SKM-1 (cell line): ENCODE data around the gene MTCL1.

Experiments
- DNase-seq: peaks from one replicate; lab custom pipeline; 2025; ENCODE audit not compliant: unreplicated experiment; lab: John Stamatoyannopoulos, UW

Gene MTCL1

GRCh38 chr18:8854962-8855361 is 149.6 kb downstream of the MTCL1 start:
- DNase-seq = no peak

DNA sequence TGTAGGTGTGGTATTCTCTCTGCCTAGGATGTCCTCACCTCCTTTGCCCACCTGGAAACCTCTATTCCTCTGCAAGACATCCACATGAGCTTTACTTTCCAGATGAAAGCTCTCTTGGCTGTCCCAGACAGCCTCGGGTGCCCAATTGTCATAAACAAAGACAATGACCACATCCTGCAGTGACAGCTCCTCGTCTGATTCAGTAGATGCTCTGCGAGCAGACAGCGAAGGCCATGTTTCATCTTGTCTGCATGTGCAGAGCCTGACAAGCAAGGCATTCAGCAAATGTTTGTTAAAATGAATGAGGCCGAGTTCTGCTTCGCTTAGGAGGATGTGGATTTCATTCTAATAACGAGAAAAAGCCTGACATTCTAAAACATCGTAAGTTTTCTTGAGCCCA is 150.9 kb downstream of the MTCL1 start:
- DNase-seq = no peak

DNA sequence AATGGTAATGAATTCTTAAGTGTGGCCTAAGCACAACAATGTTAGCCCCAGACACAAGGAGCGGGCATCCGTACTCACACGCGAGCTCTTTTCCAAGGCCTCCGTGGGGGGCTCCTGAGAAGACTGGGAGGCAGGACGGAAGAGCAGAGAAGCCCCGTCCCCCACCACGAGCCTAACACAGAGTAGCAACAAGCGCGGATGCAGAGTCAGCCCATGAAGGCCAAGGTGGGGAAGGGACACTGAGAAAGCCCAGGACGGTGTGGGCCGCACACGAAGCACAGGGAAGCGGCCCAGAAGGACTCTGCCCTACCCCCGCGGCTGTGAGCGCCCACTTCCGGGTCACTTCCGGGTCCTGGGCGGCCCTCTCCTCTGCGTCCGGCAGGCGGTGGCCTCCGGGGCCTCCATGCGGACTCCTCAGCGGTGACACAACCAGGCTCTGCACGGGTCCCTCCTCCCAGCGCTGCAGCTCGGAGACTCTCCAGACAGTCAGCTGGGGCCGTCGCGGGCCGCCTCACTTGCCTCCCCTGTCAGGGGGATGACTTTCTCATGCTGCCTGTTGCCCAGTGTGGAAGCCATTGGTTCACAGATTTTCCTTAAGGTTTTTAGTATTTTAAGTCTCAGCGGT is 151.5 kb downstream of the MTCL1 start:
- no peak for DNase-seq

DNA sequence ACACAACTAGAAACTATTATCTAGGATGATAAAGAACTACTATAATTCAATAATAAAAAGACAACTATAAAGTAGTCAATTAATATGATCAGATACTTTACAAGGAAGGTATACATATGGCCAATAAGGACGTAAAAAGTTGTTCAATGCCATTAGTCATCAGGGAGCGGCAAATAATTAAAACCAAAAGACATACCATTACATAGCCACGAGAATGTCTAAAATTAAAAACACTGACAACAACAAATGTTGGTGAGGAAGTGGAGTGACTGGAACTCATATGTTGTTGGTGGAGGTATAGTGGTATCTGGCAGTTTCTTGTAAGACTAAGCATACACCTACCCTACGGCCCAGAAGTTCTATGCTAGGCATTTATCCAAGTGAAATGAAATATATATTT is 152.4 kb downstream of the MTCL1 start:
- no peak for DNase-seq

DNA sequence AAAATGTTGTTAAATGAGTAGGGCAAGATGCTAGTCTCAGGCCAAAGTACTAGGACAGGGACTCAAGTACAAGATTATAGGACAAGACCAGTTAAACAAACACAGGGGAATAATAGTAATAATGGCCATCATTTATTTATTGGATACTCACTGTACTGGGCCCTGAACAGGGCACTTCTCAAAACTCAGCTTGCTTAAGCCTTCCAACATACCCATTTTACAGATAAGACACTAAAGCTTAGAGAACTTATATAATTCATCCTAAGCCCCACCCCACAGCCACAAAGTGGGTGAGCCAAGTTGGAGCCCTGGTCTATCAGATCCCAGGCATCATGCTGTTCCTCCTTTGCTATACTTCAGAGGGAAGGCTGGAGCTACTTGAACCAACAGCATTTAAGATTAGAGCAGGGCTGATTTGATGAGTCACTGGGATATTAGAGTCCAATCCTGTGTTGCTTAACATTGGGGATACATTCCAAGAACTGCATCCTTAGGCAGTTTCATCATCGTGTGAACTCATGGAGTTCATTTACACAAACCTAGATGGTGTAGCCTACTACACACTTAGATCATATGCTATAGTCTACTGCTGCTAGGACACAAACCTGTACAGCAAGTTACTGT is 153.6 kb downstream of the MTCL1 start:
- no peak for DNase-seq

GRCh38 chr18:8860845-8861642 is 155.7 kb downstream of the MTCL1 start:
- no peak for DNase-seq

- DNase-seq = no peak
Observed at GRCh38 chr18:8863427-8863826, 158.1 kb downstream of the MTCL1 start.

- DNase-seq = no peak
Observed at GRCh38 chr18:8865934-8866333, 160.6 kb downstream of the MTCL1 start.

DNA sequence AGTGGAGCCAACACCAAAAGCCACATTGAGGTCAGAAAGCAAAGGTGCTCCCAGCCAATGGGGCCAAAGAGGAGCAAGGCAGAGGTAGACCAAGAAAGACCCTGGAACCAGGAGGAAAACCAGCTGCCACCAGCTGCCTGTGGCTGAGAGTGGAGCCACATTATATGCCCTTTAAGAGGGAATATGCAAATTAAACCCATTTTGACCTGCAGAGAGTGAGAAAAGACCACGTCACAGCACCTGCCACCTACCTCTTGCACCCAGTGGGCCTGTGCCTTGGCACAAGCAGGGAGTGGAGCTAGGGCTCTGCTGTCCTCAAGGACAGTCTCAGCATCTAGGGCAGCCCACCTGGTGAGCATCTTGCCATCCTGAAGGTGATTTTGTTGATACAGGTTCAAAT is 161.3 kb downstream of the MTCL1 start:
- DNase-seq = no peak

- DNase-seq = no peak
Observed at GRCh38 chr18:8868276-8868675, 162.9 kb downstream of the MTCL1 start.

- DNase-seq = no peak
Observed at GRCh38 chr18:8868779-8869415, 163.5 kb downstream of the MTCL1 start.

DNA sequence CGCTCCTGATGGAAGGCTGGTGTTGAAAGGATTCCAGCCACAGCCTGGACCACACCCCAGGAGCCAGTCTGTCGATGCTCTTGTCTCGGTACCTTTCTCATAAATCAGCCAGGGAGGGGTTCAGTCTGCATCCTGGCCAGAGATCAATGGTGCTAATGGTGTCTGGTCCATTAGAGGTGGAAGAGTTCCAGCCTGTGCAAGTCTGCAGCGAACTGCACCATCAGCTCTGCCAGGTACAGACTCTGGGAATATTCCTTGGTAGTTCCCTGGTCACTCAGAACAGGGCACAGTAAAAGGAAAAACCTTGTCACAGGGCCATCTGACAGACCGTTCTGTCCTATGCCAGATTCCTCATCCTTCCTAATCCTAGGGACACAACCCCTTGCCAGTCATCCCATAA is 164.3 kb downstream of the MTCL1 start:
- no peak for DNase-seq

GRCh38 chr18:8870528-8870927 is 165.2 kb downstream of the MTCL1 start:
- DNase-seq = no peak

DNA sequence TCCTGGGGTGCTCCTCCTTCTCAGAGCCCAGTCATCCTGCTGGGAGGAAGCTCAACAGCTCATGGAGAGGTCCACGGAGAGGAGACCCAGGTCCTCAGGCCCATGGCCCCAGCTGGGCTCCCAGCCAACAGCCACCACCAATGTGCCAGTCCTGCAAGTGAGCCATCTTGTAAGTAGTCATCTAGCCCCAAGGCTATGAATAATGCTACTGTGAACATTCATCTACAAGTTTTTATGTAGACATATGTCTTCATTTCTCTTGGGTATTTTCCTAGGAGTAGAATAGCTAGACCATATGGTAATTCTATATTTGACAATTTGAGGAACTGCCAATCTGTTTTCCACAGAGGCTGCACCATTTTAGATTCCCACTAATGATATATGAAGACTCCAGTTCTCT is 166.1 kb downstream of the MTCL1 start:
- no peak for DNase-seq

DNA sequence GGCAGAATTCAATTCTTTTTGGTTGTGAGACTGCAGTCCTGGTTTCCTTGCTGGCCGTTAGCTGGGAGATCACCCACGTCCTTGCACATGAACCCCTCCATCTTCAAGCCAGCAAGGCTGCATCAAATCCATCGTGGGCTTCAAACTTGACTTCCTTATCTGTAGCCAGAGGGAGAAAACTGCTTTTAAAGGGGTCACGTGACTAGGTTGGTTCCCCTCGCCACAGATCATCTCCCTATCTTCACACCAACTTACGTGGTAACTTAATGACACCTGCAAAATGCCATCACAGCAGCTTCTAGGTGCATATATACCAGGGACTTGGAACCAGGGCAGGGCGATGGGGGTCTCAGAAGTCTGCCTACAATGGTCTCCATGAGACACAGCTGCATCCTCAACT is 169.5 kb downstream of the MTCL1 start:
- no peak for DNase-seq

DNA sequence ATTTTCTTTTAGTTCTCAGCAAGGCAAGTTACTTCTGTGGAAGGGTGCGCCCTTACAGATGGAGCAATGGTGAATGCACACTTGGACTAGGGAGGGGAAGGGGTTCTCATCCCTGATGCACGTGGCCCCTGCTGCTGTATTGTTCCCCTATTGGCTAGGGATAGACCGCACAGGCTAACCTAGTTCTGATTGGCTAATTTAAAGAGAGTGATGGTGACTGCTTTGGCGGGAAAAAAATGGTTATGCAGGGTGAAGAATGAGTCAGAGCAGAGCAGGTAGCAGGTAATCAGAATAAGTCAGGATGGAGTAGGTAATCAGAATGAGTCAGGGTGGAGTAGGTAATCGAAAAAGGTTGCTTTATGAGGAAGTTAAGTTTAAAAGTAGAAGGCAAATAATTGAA is 171.5 kb downstream of the MTCL1 start:
- no peak for DNase-seq

DNA sequence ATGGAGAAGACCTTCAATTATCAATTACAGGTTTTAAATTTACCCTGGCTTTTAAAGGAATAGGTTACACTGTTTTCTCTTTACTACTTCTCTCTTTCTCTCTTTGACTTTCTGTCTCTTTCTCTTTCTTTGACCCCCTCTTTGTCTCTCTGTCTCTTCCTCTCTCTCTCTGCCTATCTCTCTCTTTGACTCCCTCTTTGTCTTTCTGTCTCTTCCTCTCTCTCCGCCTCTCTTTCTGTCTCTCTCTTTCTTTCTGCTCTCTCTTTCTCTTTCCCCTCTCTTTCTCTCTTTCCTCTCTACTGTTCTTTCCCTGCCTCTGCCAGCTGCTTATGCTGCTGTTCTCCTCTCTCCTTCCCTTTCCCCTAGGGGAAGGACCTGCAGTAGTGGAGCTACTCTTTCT is 175.7 kb downstream of the MTCL1 start:
- DNase-seq = no peak
